ENCODE results near the gene FAM180A. TPM values are rescaled to one million over a fixed set of nuclear protein-coding genes. Genes with fewer than 3 reads are reported as not detected.
"Not testable (repeated sequence)": the region's sequence is repeated elsewhere in the genome, so short reads cannot be mapped to it uniquely, and the experiment has no call there.

Gene FAM180A
- total and polyA plus RNA-seq, 7 experiments from 2014 or later, result not detected

GRCh38 chr7:135784013-135784412 lies 35.4 kb upstream of the FAM180A start:
- CTCF ChIA-PET, result no interaction called here
- POLR2A ChIA-PET, result no interaction called here
- intact Hi-C loops (cut with micrococcal nuclease), result no loop called here
- no peaks in the 10 kb centered on the region for H3K4me1 ChIP-seq (ENCODE audit: control insufficient read depth in 2 of 2, insufficient read depth in 2 of 2, low read length in 2 of 2)
- Mint-ChIP-seq H3K27me3 (peaks cover 11 to 18% (median 18%) of the 10 kb centered on the region in 5 donors), H3K36me3 (no peaks in the 10 kb centered on the region), H3K4me3 (no peak overlapping the region), H3K27ac (no peak overlapping the region), H3K4me1 (peaks cover 0 to 5% (median 0%) of the 10 kb centered on the region in 7 donors), H3K9me3 (no peaks in the 10 kb centered on the region)
- ATAC-seq (no peak), DNase-seq (no peak)
- H3K27me3 ChIP-seq (ENCODE audit: control insufficient read depth in 2 of 2, insufficient read depth in 2 of 2, low read length in 2 of 2), result no peaks in the 10 kb centered on the region
- H3K36me3 ChIP-seq (ENCODE audit: control insufficient read depth in 2 of 3, insufficient read depth in 3 of 3, low read length in 3 of 3), result no peaks in the 10 kb centered on the region
- no peaks in the 10 kb centered on the region for H3K9me3 ChIP-seq (ENCODE audit: control insufficient read depth in 2 of 3, low read length in 3 of 3)
- H3K4me3 ChIP-seq (ENCODE audit: low read length), result no peak overlapping the region
- no peak overlapping the region for H3K27ac ChIP-seq (ENCODE audit: low read depth, low read length)

DNA sequence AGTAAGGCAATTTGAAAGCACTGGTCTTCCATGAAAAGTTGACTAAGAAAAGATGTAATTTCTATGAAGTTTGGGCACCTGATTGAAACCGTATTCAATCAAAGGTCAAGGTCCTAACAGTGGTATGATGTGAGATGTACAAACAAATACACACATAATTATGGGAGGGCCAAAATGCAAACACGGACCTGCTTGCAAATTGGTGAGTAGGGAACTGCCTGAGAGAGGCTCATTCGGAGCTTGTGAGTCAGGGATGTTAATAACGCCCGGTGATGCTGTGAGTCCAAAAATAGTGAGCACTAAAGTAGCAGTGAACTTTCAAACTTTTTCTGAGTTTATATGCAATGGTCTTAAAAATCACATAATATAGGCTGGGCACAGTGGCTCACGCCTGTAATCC lies 34.2 kb upstream of the FAM180A start:
- H3K36me3 Mint-ChIP-seq, result peaks cover 0 to 7% (median 0%) of the 10 kb centered on the region in 5 donors
- intact Hi-C loops (cut with micrococcal nuclease), result no loop called here
- DNase-seq (no peak), ATAC-seq (no peak)
- peaks cover 0 to 9% (median 3%) of the 10 kb centered on the region in 11 donors for H3K9me3 Mint-ChIP-seq
- H3K4me1 ChIP-seq (ENCODE audit: control insufficient read depth in 2 of 2, insufficient read depth in 2 of 2, low read length in 2 of 2), result no peaks in the 10 kb centered on the region
- ChIA-PET POLR2A (no interaction called here), CTCF (no interaction called here)
- H3K27ac ChIP-seq (ENCODE audit: low read depth, low read length), result no peak overlapping the region
- peaks cover 16 to 26% (median 20%) of the 10 kb centered on the region in 5 donors for H3K27me3 Mint-ChIP-seq
- H3K4me3 ChIP-seq (ENCODE audit: low read length), result no peak overlapping the region
- no peaks in the 10 kb centered on the region for H3K36me3 ChIP-seq (ENCODE audit: control insufficient read depth in 2 of 3, insufficient read depth in 3 of 3, low read length in 3 of 3)
- H3K4me3 Mint-ChIP-seq, result no peak overlapping the region
- H3K9me3 ChIP-seq (ENCODE audit: control insufficient read depth in 2 of 3, low read length in 3 of 3), result no peaks in the 10 kb centered on the region
- H3K4me1 Mint-ChIP-seq, result peaks cover 0 to 5% (median 0%) of the 10 kb centered on the region in 7 donors
- no peaks in the 10 kb centered on the region for H3K27me3 ChIP-seq (ENCODE audit: control insufficient read depth in 2 of 2, insufficient read depth in 2 of 2, low read length in 2 of 2)
- no peak overlapping the region for H3K27ac Mint-ChIP-seq

DNA sequence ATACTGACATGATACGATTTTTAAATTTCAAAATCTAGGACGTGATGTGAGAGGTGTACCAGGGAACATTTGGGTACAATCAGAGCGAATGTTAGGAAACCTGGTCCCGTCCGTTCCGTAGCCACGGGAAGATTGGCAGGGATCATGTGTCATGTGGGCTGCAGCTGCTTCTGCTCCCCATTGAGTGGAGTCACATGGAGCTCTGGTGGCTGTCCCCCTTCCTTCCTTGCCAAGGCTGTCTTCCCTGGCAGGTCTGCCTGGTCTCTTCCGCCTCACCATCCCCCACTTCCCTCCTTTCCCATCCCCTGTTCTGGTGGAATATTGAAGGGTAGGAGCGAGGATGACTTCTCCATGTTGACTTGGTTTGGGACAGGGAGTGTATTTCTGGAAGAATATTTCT lies 33.8 kb upstream of the FAM180A start:
- H3K4me1 ChIP-seq (ENCODE audit: control insufficient read depth in 2 of 2, insufficient read depth in 2 of 2, low read length in 2 of 2), result no peaks in the 10 kb centered on the region
- H3K36me3 ChIP-seq (ENCODE audit: control insufficient read depth in 2 of 3, insufficient read depth in 3 of 3, low read length in 3 of 3), result no peaks in the 10 kb centered on the region
- intact Hi-C loops (cut with micrococcal nuclease), result no loop called here
- H3K27ac ChIP-seq (ENCODE audit: low read depth, low read length), result no peak overlapping the region
- DNase-seq (no peak), ATAC-seq (no peak)
- Mint-ChIP-seq H3K36me3 (peaks cover 0 to 7% (median 0%) of the 10 kb centered on the region in 5 donors), H3K4me1 (peaks cover 0 to 5% (median 0%) of the 10 kb centered on the region in 7 donors), H3K9me3 (peaks cover 0 to 12% (median 3%) of the 10 kb centered on the region in 11 donors), H3K27me3 (peaks cover 16 to 31% (median 22%) of the 10 kb centered on the region in 5 donors), H3K4me3 (no peak overlapping the region), H3K27ac (no peak overlapping the region)
- POLR2A ChIA-PET, result no interaction called here
- H3K9me3 ChIP-seq (ENCODE audit: control insufficient read depth in 2 of 3, low read length in 3 of 3), result no peaks in the 10 kb centered on the region
- no peak overlapping the region for H3K4me3 ChIP-seq (ENCODE audit: low read length)
- CTCF ChIA-PET, result no interaction called here
- no peaks in the 10 kb centered on the region for H3K27me3 ChIP-seq (ENCODE audit: control insufficient read depth in 2 of 2, insufficient read depth in 2 of 2, low read length in 2 of 2)

- ATAC-seq, result no peak
- ChIA-PET POLR2A (no interaction called here), CTCF (no interaction called here)
- intact Hi-C loops (cut with micrococcal nuclease), result no loop called here
- Mint-ChIP-seq H3K9me3 (peaks cover 0 to 17% (median 3%) of the 10 kb centered on the region in 11 donors), H3K4me3 (no peak overlapping the region), H3K27ac (no peak overlapping the region), H3K27me3 (peaks cover 11 to 27% (median 19%) of the 10 kb centered on the region in 5 donors), H3K4me1 (no peaks in the 10 kb centered on the region), H3K36me3 (peaks cover 0 to 7% (median 0%) of the 10 kb centered on the region in 5 donors)
- Histone ChIP-seq H3K27me3 (ENCODE audit: control insufficient read depth in 2 of 2, insufficient read depth in 2 of 2, low read length in 2 of 2) (no peaks in the 10 kb centered on the region), H3K27ac (ENCODE audit: low read depth, low read length) (no peak overlapping the region), H3K4me3 (ENCODE audit: low read length) (no peak overlapping the region), H3K36me3 (ENCODE audit: control insufficient read depth in 2 of 3, insufficient read depth in 3 of 3, low read length in 3 of 3) (no peaks in the 10 kb centered on the region), H3K4me1 (ENCODE audit: control insufficient read depth in 2 of 2, insufficient read depth in 2 of 2, low read length in 2 of 2) (no peaks in the 10 kb centered on the region), H3K9me3 (ENCODE audit: control insufficient read depth in 2 of 3, low read length in 3 of 3) (no peaks in the 10 kb centered on the region)
- no peak for DNase-seq
Measured at GRCh38 chr7:135777626-135778398, 29.2 kb upstream of the FAM180A start.

- peaks cover 11 to 27% (median 19%) of the 10 kb centered on the region in 5 donors for H3K27me3 Mint-ChIP-seq
- intact Hi-C loops (cut with micrococcal nuclease); CTCF ChIA-PET; ATAC-seq; H3K27me3 ChIP-seq (ENCODE audit: control insufficient read depth in 2 of 2, insufficient read depth in 2 of 2, low read length in 2 of 2); H3K9me3 ChIP-seq (ENCODE audit: control insufficient read depth in 2 of 3, low read length in 3 of 3); H3K27ac ChIP-seq (ENCODE audit: low read depth, low read length); POLR2A ChIA-PET; H3K36me3 ChIP-seq (ENCODE audit: control insufficient read depth in 2 of 3, insufficient read depth in 3 of 3, low read length in 3 of 3); DNase-seq; H3K4me1 ChIP-seq (ENCODE audit: control insufficient read depth in 2 of 2, insufficient read depth in 2 of 2, low read length in 2 of 2); H3K4me1 Mint-ChIP-seq; H3K27ac Mint-ChIP-seq; H3K4me3 Mint-ChIP-seq; H3K4me3 ChIP-seq (ENCODE audit: low read length); H3K36me3 Mint-ChIP-seq: not testable (repeated sequence)
- peaks cover 0 to 17% (median 3%) of the 10 kb centered on the region in 11 donors for H3K9me3 Mint-ChIP-seq
Measured at GRCh38 chr7:135775915-135776314, 27.3 kb upstream of the FAM180A start.

DNA sequence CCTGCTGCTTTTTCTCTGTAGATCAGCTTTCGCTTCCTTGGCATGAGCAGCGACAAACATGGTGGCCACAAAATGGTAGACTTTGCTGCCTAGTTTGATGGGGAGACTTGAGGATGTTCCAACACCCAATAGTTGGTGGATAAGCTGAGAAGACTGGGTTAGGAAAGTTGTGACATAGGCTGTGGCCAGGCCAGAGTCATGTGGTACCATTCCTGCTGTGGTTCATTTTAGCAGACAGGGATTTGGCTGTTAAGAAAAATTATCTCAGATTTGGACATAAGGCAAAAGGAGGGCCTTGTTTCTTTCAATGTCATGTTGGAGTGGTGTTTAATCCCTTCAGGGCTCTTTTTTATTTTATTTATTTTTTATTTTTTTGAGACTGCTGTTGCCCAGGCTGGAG lies 26.6 kb upstream of the FAM180A start:
- H3K9me3 Mint-ChIP-seq, result peaks cover 0 to 17% (median 3%) of the 10 kb centered on the region in 11 donors
- Histone ChIP-seq H3K27me3 (ENCODE audit: control insufficient read depth in 2 of 2, insufficient read depth in 2 of 2, low read length in 2 of 2) (no peaks in the 10 kb centered on the region), H3K4me1 (ENCODE audit: control insufficient read depth in 2 of 2, insufficient read depth in 2 of 2, low read length in 2 of 2) (no peaks in the 10 kb centered on the region), H3K9me3 (ENCODE audit: control insufficient read depth in 2 of 3, low read length in 3 of 3) (no peaks in the 10 kb centered on the region), H3K4me3 (ENCODE audit: low read length) (no peak overlapping the region), H3K27ac (ENCODE audit: low read depth, low read length) (no peak overlapping the region), H3K36me3 (ENCODE audit: control insufficient read depth in 2 of 3, insufficient read depth in 3 of 3, low read length in 3 of 3) (no peaks in the 10 kb centered on the region)
- intact Hi-C loops (cut with micrococcal nuclease), result no loop called here
- H3K36me3 Mint-ChIP-seq, result peaks cover 0 to 7% (median 0%) of the 10 kb centered on the region in 5 donors
- H3K4me3 Mint-ChIP-seq, result no peak overlapping the region
- DNase-seq, result no peak
- H3K27ac Mint-ChIP-seq, result no peak overlapping the region
- ATAC-seq, result no peak
- H3K27me3 Mint-ChIP-seq, result peaks cover 8 to 25% (median 19%) of the 10 kb centered on the region in 5 donors
- CTCF ChIA-PET, result no interaction called here
- H3K4me1 Mint-ChIP-seq, result no peaks in the 10 kb centered on the region
- POLR2A ChIA-PET, result no interaction called here

GRCh38 chr7:135774284-135774683 lies 25.7 kb upstream of the FAM180A start:
- Mint-ChIP-seq H3K27me3 (peaks cover 8 to 23% (median 19%) of the 10 kb centered on the region in 5 donors), H3K4me3 (no peak overlapping the region), H3K4me1 (no peaks in the 10 kb centered on the region), H3K9me3 (peaks cover 0 to 17% (median 3%) of the 10 kb centered on the region in 11 donors), H3K36me3 (peaks cover 0 to 7% (median 0%) of the 10 kb centered on the region in 5 donors), H3K27ac (no peak overlapping the region)
- intact Hi-C loops (cut with micrococcal nuclease), result no loop called here
- Histone ChIP-seq H3K9me3 (ENCODE audit: control insufficient read depth in 2 of 3, low read length in 3 of 3) (no peaks in the 10 kb centered on the region), H3K27ac (ENCODE audit: low read depth, low read length) (no peak overlapping the region), H3K4me1 (ENCODE audit: control insufficient read depth in 2 of 2, insufficient read depth in 2 of 2, low read length in 2 of 2) (no peaks in the 10 kb centered on the region), H3K27me3 (ENCODE audit: control insufficient read depth in 2 of 2, insufficient read depth in 2 of 2, low read length in 2 of 2) (no peaks in the 10 kb centered on the region), H3K36me3 (ENCODE audit: control insufficient read depth in 2 of 3, insufficient read depth in 3 of 3, low read length in 3 of 3) (no peaks in the 10 kb centered on the region), H3K4me3 (ENCODE audit: low read length) (no peak overlapping the region)
- ChIA-PET CTCF (no interaction called here), POLR2A (no interaction called here)
- DNase-seq, result no peak
- no peak for ATAC-seq

Data from naive thymus-derived CD4-positive, alpha-beta T cell (primary cell).